Loucy (cell line): Measurements from ENCODE around the gene MLIP.

Source experiments
- CTCF ChIP-seq: fragments of 200-600 bp; sonication (generic); conservative IDR thresholded peaks from 2 replicates; pipeline ENCODE4 v1.5.1; 2014; ENCODE audit warnings: mild to moderate bottlenecking, antibody characterized with exemption, low read length
- EZH2phosphoT487 ChIP-seq: fragments of 200-600 bp; IDR thresholded peaks from 2 replicates; pipeline ENCODE4 v1.6.1; 2018; ENCODE audit warnings: antibody characterized with exemption, mild to moderate bottlenecking, moderate library complexity, borderline replicate concordance

- TF ChIP-seq CTCF (no peak), EZH2phosphoT487 (no peak)
These were observed 127.2 kb downstream of the MLIP start for GRCh38 chr6:54238396-54238795.
